GM21515 (cell line): ENCODE data around the gene NUMBL.
"Not testable (repeated sequence)": the region's sequence is repeated elsewhere in the genome, so short reads cannot be mapped to it uniquely, and the experiment has no call there.

Source experiments
- ATAC-seq: cut with Tn5 transposase; IDR thresholded peaks from one replicate; pipeline ENCODE4 v1.9.1; 2021; ENCODE audit not compliant: unreplicated experiment

The NUMBL gene

GRCh38 chr19:40690050-40690692 is at the start of gene NUMBL:
NUMBL (minus strand) TSS chr19:40690651; CDS start chr19:40690483, 168 bp downstream.
- no peak for ATAC-seq

GRCh38 chr19:40739030-40739839 is 48.8 kb upstream of the NUMBL start:
- ATAC-seq = no peak

- ATAC-seq = no peak
Observed at GRCh38 chr19:40737102-40737644, 46.7 kb upstream of the NUMBL start.

DNA sequence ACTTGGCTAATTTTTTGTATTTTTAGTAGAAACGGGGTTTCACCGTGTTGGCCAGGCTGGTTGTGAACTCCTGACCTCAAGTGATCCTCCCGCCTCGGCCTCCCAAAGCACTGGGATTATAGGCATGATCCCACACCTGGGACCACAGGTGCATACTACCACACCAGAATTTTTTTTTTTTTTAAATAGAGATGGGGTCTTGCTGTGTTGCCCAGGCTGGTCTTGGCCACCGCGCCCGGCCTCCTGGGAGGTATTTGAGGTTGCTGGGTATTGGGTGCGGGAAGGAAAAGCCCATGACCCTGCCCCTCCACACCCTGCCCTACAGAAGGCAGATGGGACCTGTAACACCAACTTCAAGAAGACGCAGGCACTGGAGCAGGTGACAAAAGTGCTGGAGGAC is 46.2 kb upstream of the NUMBL start:
- no peak for ATAC-seq

- no peak for ATAC-seq
Observed at GRCh38 chr19:40735013-40735771, 44.7 kb upstream of the NUMBL start.

GRCh38 chr19:40733149-40733548 is 42.7 kb upstream of the NUMBL start:
- ATAC-seq = no peak

GRCh38 chr19:40732304-40732703 is 41.9 kb upstream of the NUMBL start:
- not testable (repeated sequence) for ATAC-seq

DNA sequence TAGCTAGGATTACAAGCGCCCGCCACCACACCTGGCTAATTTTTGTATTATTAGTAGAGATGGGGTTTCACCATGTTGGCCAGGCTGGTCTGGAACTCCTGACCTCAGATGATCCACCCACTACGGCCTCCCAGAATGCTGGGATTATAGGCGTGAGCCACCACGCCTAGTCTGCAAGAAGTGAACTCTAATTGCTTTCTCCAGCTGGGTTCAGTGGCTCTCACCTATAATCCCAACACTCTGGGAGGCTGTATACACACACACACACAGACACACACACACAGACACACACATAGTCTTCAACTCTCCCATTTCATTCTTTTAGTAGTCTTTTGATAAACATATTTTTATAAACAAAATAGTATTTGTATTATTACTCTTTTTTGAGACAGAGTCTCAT is 39.6 kb upstream of the NUMBL start:
- ATAC-seq = not testable (repeated sequence)

- ATAC-seq = no peak
Observed at GRCh38 chr19:40726279-40726678, 35.8 kb upstream of the NUMBL start.

DNA sequence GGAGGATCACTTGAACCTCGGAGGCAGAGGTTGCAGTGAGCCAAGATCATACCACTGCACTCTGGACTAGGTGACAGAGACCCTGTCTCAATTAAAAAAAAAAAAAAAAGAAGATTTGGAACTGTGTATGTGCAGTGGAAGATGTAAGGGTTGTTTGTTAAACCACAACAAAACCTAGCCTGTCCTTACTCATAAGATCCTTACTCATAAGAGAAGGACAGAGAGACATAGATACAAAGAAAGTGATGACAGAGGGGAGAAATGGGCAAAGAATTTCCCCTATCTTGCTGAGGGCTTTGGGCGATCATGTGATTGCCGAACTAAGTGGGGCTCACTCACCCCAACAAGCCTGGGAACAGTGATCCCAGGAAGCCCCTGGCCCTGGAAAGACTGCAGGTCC is 34.4 kb upstream of the NUMBL start:
- no peak for ATAC-seq

GRCh38 chr19:40724315-40724714 is 33.9 kb upstream of the NUMBL start:
- no peak for ATAC-seq

- no peak for ATAC-seq
Observed at GRCh38 chr19:40723661-40724254, 33.3 kb upstream of the NUMBL start.

DNA sequence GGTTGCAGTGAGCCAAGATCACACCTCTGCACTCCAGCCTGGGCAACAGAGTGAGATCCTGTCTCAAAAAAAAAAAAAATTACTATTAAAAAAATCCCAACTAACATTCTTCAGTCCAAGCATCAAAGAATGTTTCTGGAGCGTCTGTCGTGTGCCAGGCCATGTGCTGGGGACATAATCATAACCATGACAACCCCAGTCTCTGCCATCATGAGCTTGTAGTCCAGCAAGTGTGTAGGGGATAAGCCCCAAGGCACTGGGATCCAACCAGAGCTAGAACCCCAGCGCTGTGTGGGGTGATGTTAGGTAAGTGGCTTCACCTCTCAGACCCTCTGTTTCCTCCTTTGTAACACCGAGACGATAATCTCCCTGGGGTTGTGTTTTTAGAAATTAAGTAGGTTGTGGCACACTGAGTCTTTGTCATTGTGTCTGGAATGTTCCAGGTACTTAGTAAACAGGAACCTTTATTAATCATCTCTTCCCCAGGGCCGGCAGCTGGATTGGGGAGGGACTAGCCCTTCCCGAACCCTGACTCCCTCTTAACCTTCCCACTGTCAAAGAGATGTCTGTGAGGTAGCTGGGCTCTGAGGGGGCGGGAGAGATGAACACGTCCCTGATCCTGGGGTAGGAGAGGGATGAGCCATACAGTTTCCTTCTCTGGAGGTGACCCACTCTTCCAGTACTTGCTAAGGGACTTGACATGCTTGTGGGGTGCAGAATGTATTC is 31.6 kb upstream of the NUMBL start:
- ATAC-seq = no peak

GRCh38 chr19:40721140-40721486 is 30.7 kb upstream of the NUMBL start:
- ATAC-seq = no peak

DNA sequence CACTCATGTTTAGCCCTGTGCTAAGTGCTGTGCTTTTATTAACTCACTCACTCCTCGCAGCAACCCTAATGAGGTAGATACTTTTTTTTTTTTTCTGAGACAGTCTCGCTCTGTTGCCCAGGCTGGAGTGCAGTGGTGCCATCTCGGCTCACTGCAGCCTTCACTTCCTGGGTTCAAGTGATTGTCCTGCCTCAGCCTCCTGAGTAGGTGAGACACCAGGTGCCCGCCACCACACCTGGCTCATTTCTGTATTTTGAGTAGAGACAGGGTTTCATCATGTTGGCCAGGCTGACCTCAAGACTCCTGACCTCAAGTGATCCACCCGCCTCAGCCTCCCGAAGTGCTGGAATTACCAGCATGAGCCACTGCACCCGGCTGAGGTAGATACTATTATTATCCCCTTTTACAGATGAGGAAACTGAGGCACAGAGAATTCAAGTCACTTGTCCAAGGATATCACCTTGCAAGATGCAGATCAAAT is 29.0 kb upstream of the NUMBL start:
- ATAC-seq = no peak

DNA sequence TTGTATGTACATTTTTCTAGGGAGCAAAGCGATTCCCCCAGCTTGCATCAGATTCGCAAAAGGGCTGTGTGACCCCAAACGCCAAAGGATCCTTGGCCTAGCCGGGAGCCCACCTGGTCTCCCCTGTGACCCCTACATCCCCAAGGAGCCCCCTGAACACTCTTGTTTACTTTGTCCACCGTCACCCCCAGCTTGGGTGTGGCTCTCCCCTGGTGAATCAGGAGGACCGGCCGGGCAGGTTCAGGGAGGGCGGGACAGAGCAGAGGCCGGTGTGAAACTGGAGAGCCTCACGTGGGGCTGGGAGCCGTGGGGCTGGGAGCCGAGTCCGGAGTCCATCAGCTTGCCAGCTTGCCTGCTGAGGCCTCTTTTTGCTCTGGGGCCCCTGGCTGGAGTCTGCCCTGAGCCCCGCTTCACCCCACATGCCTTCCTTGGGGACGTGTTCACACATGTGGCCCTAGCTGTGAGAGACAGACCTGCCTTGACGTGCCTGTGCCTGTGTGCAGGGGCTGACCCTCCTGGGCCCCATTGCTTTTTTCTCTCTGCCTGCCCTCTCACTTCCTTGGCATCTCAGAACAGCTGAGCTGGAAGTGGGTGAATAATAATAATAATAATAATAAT is 28.4 kb upstream of the NUMBL start:
- no peak for ATAC-seq

DNA sequence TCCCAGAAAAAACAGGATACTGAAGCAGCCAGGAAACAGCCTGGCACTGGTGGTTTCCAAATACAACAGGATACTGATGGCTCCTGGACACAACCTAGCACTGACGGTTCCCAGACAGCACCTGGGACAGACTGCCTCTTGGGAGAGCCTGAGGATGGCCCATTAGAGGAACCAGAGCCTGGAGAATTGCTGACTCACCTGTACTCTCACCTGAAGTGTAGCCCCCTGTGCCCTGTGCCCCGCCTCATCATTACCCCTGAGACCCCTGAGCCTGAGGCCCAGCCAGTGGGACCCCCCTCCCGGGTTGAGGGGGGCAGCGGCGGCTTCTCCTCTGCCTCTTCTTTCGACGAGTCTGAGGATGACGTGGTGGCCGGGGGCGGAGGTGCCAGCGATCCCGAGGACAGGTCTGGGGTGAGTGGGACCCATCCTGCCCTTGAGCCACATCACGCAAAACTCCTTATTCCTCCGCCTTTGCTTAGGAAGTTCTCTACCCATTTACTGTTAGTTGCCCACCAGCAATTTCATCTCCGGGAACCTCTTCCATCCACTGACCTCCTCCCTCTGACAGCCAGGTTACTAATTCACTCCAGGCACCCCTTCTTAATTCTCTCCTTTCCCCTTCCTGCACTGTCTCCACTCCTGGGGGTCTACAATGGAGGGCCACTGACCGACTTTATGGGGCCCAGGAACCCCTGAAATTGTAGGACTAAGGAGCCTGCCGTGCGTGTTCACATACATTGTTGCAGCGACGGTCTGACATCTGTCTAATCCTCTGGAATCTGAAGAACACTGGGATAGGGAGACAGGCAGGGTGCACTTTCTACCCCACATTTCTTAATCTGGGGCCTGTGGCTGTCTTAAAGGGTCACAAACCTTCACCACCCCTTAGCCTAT is 27.7 kb upstream of the NUMBL start:
- no peak for ATAC-seq

GRCh38 chr19:40717325-40717879 is 27.0 kb upstream of the NUMBL start:
- no peak for ATAC-seq
